Measurements from ENCODE around the gene TBC1D10B. TPM values are rescaled to one million over a fixed set of nuclear protein-coding genes. Genes with fewer than 3 reads are reported as not detected.

The TBC1D10B gene
- total RNA-seq, 1 donor from 2014 or later = 24.5 TPM

DNA sequence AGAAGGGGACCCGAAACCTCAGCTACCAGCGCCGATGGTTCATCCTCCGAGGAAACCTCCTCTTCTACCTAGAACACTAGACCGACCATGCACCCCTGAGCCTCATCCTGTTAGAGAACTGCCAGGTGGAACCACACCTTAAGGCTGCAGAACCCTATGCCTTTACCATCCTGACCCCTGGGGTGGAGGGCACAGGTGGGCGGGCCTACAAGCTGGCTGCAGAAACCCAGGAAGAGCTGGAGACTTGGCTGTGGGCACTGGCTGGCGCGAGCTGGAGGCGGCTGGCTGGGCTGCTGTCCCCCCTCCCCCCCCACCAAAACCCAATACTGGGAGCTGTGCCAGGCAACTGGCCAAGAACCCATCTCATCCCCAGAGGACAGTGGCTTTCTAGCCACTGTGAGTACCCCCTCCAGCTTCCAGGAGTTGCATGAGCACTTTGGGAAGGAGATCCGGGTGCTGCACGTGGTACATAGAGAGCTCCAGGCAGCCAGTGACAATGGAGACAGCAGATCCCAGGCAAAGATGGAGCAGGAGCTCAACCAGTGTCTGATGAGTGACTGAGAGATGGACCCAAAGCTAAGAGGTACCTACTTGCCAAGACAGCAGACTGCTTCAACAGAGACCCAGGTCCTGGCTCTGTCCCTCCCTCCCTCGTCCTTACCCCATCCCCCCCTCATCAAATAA is 13.8 kb downstream of the TBC1D10B start:
- Histone ChIP-seq H3K27me3 (ENCODE audit: control insufficient read depth in 3 of 3, insufficient read depth in 3 of 3, low read length in 3 of 3) (no peaks in the 10 kb centered on the region), H3K4me1 (ENCODE audit: control insufficient read depth in 3 of 3, insufficient read depth in 3 of 3, low read length in 3 of 3) (peaks cover 33 to 53% (median 38%) of the 10 kb centered on the region in 3 donors), H3K4me3 (ENCODE audit: low read length in 3 of 3) (peak overlapping the region in 2 of 3 donors; percentile 85 to 95), H3K27ac (ENCODE audit: low read depth, low read length) (peak overlapping the region; percentile 95), H3K36me3 (ENCODE audit: control insufficient read depth in 3 of 3, insufficient read depth in 3 of 3, low read length in 3 of 3) (peaks cover 38 to 49% (median 44%) of the 10 kb centered on the region in 3 donors), H3K9ac (ENCODE audit: low read depth in 1 of 3, low read length in 3 of 3) (peak overlapping the region; percentile 81 to 98 (median 96)), H3K9me3 (ENCODE audit: control insufficient read depth in 3 of 3, low read length in 3 of 3) (no peaks in the 10 kb centered on the region)

DNA sequence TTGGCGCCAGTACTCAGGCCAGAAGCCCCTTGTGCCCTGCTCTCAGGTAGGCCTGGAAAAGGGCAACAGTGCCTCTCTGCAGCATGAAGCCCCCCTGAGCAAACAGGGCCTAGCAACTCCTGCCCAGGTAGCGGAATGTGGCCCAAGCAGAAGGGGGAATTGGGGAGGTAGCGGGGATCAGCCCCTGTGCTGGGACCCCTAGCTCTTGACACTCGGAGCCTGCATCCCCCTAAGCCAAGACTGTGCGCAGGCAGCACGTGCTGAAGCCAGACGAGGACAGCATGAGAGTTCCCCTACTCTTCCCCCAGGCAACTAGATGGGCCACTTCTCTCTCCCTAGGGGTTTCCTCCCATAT is 14.4 kb downstream of the TBC1D10B start:
- H3K4me1 ChIP-seq (ENCODE audit: control insufficient read depth in 3 of 3, insufficient read depth in 3 of 3, low read length in 3 of 3) = peaks cover 37 to 59% (median 41%) of the 10 kb centered on the region in 3 donors
- H3K4me3 ChIP-seq (ENCODE audit: low read length in 3 of 3) = peak overlapping the region; percentile 85 to 95 (median 95)
- H3K27ac ChIP-seq (ENCODE audit: low read depth, low read length) = peak overlapping the region; percentile 95
- peaks cover 42 to 53% (median 44%) of the 10 kb centered on the region in 3 donors for H3K36me3 ChIP-seq (ENCODE audit: control insufficient read depth in 3 of 3, insufficient read depth in 3 of 3, low read length in 3 of 3)
- H3K27me3 ChIP-seq (ENCODE audit: control insufficient read depth in 3 of 3, insufficient read depth in 3 of 3, low read length in 3 of 3) = no peaks in the 10 kb centered on the region
- no peaks in the 10 kb centered on the region for H3K9me3 ChIP-seq (ENCODE audit: control insufficient read depth in 3 of 3, low read length in 3 of 3)
- peak overlapping the region; percentile 81 to 98 (median 96) for H3K9ac ChIP-seq (ENCODE audit: low read depth in 1 of 3, low read length in 3 of 3)

DNA sequence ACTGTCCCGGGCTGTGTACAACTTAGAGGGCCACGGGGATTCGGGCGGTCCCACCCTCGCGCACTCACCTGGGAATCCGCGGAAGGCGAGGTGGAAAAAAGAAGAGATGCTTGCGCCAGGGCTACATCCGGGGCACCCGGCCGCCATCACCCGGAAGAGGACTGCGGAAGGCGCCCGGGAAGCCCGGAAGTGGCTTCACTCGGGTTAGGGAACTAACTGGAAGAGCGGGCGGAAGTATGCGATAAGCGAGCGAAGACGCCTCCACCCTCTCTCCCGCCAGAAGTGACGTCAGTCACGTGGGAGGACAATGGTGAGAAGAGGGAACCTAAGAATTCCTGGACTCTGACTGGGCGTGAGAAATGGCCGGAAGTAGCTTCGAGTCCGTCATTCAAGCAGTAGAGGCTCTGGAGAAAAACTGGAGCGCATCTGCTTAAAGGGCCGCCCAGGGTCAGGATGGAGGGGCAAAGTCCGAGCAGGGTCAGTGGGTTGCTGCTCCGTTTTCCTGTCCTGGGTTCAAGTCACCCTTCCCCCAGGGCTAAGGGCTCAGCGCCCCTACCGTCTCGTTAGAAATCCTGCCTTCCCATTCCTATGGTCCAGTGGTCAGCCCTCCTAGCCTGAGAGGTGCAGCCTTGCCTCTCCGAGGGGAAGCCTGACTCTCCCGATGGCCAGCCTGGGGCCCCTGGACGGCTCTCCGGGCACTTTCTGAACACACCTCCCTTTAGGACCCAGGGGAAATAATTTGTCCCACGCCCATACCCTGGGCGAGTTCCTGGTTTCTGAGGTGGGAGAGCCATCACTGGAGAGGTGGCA is 14.9 kb downstream of the TBC1D10B start, which contains the start of gene CD2BP2:
Gene CD2BP2, minus strand, starts transcription at position 165 of the 810 bp plus-strand sequence. CDS start 627 bp downstream, outside the sequence.
- Histone ChIP-seq H3K36me3 (ENCODE audit: control insufficient read depth in 3 of 3, insufficient read depth in 3 of 3, low read length in 3 of 3) (peaks cover 48 to 53% (median 50%) of the 10 kb centered on the region in 3 donors), H3K4me1 (ENCODE audit: control insufficient read depth in 3 of 3, insufficient read depth in 3 of 3, low read length in 3 of 3) (peaks cover 37 to 62% (median 41%) of the 10 kb centered on the region in 3 donors), H3K9ac (ENCODE audit: low read depth in 1 of 3, low read length in 3 of 3) (peak within 1 kb of the TSS; percentile 92 to 98 (median 96)), H3K27ac (ENCODE audit: low read depth, low read length) (peak within 1 kb of the TSS; percentile 95), H3K9me3 (ENCODE audit: control insufficient read depth in 3 of 3, low read length in 3 of 3) (no peaks in the 10 kb centered on the region), H3K4me3 (ENCODE audit: low read length in 3 of 3) (peak within 1 kb of the TSS; percentile 85 to 95 (median 95)), H3K27me3 (ENCODE audit: control insufficient read depth in 3 of 3, insufficient read depth in 3 of 3, low read length in 3 of 3) (no peaks in the 10 kb centered on the region)

DNA sequence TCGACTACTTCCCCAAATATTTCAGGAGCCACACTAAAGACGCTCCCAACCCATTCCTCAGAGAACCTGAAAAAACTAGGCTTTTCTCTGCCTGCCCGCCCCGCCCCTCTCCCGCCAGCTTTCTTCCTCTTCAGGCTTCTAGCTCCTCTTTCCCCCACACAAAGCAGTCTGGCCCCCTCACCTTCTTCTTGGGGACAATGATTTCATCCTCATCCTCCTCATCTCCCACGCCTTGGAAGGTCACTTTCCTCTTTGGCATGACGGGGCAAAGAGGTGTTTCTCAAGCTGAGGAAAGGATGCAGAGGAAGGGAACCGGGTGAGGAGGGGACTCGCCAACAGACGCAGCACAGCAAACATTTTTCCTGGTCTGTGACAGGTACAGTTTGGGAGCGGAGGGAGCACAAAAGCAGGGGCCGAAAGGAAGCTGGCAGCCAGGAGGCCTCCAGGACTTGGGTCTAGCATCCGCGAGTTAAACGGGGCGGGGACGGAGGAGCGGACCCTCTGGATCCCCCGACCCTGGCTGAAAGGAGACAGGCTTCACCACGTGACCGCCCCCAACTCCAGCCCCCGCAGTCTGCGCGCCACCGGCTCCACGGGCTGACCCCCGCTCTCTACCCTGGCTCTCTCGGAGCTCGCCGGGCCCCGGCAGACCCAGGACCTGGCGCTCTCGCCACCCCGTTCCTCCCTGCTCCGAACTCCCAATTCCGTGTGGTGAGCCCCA is 15.7 kb downstream of the TBC1D10B start:
- Histone ChIP-seq H3K27me3 (ENCODE audit: control insufficient read depth in 3 of 3, insufficient read depth in 3 of 3, low read length in 3 of 3) (no peaks in the 10 kb centered on the region), H3K36me3 (ENCODE audit: control insufficient read depth in 3 of 3, insufficient read depth in 3 of 3, low read length in 3 of 3) (peaks cover 43 to 51% (median 49%) of the 10 kb centered on the region in 3 donors), H3K27ac (ENCODE audit: low read depth, low read length) (peak overlapping the region; percentile 95), H3K4me1 (ENCODE audit: control insufficient read depth in 3 of 3, insufficient read depth in 3 of 3, low read length in 3 of 3) (peaks cover 37 to 62% (median 41%) of the 10 kb centered on the region in 3 donors), H3K9me3 (ENCODE audit: control insufficient read depth in 3 of 3, low read length in 3 of 3) (no peaks in the 10 kb centered on the region), H3K9ac (ENCODE audit: low read depth in 1 of 3, low read length in 3 of 3) (peak overlapping the region; percentile 92 to 98 (median 96)), H3K4me3 (ENCODE audit: low read length in 3 of 3) (peak overlapping the region; percentile 85 to 95 (median 95))

DNA sequence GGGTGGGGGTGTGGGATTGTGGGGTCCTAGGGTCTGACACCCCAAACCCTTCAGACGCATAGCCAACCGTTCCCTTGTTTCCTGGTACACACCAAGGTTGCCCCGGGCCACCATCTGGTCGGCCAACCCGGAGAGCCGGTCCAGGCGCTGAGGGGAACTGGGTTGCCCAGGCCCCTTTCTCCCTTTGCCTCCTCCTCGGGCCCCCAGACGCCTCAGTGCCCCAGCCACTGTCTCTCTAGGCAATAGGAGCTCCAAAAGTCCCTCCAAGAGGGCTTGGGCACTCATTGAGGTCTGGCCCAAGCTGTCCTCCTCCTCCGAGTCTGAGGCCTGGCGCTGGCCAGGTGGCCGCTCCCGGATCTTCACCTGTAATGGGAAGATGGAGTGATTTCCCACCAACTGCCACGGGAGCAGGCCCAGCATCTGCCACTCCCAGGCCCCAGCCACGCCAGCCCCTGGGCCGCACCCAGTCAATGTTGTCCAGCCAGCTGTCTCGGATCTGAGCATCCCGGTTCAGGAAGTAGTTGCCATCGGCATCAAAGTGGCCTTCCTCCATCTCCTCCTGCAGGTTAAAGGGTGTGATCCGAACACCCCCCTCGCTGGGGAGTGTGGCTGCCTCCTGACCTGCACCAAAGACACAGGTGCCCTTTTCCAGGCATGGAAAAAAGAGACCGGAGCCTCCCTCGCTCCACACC is 16.7 kb downstream of the TBC1D10B start:
- H3K27ac ChIP-seq (ENCODE audit: low read depth, low read length) = peak overlapping the region; percentile 95
- peak overlapping the region in 2 of 3 donors; percentile 29 to 95 for H3K4me3 ChIP-seq (ENCODE audit: low read length in 3 of 3)
- H3K9me3 ChIP-seq (ENCODE audit: control insufficient read depth in 3 of 3, low read length in 3 of 3) = no peaks in the 10 kb centered on the region
- H3K36me3 ChIP-seq (ENCODE audit: control insufficient read depth in 3 of 3, insufficient read depth in 3 of 3, low read length in 3 of 3) = peaks cover 33 to 41% (median 41%) of the 10 kb centered on the region in 3 donors
- H3K9ac ChIP-seq (ENCODE audit: low read depth in 1 of 3, low read length in 3 of 3) = peak overlapping the region in 2 of 3 donors; percentile 36 to 96
- H3K4me1 ChIP-seq (ENCODE audit: control insufficient read depth in 3 of 3, insufficient read depth in 3 of 3, low read length in 3 of 3) = peaks cover 37 to 62% (median 41%) of the 10 kb centered on the region in 3 donors
- no peaks in the 10 kb centered on the region for H3K27me3 ChIP-seq (ENCODE audit: control insufficient read depth in 3 of 3, insufficient read depth in 3 of 3, low read length in 3 of 3)

DNA sequence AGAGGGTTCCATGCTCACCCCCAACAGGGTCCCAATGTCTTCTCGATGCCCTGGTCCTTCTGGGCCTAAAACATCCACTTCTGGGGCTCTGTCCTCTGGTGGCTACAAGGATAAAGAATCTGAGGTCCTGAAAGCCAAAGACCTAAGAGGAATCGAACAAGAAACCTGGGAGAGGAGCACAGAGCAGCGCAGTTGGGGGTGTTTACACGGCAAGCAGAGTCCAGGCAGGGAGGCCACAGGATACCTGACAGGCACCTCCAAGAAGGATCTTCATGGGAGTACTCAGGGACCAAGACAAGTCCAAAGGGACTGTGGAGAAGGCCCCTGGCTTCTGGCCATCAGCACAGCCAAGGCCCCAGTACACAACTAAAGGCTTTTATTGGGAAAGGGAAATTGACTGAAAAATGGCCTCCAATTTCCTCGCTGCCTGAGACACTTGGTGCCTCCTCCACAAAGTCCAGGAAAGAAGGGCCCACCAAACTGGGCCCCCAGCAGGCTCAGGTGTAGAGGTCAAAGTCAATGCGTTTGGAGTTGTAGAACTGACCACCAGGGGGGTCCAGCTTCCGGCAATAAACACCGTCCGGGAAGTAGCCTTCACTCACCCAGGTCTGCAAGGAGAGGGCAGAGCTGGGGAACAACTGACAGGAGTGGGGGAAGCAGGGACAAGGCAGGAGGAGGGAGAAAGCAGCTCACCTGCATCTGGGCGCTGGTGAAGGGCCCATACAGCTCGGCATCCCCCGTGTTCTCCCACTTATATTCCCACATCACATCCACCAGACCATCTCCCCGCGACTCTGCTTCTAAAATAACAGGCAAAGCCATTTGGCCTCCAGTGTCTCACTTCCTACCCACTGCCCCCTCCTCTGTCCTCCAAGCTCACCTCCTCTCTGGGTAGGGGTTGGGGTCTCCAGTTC is 17.5 kb downstream of the TBC1D10B start:
- Histone ChIP-seq H3K9ac (ENCODE audit: low read depth in 1 of 3, low read length in 3 of 3) (peak overlapping the region in 1 of 3 donors; percentile 36), H3K4me3 (ENCODE audit: low read length in 3 of 3) (peak overlapping the region in 2 of 3 donors; percentile 7 to 13), H3K27ac (ENCODE audit: low read depth, low read length) (peak overlapping the region; percentile 51), H3K4me1 (ENCODE audit: control insufficient read depth in 3 of 3, insufficient read depth in 3 of 3, low read length in 3 of 3) (peaks cover 37 to 62% (median 41%) of the 10 kb centered on the region in 3 donors), H3K9me3 (ENCODE audit: control insufficient read depth in 3 of 3, low read length in 3 of 3) (no peaks in the 10 kb centered on the region), H3K36me3 (ENCODE audit: control insufficient read depth in 3 of 3, insufficient read depth in 3 of 3, low read length in 3 of 3) (peaks cover 27 to 35% (median 33%) of the 10 kb centered on the region in 3 donors), H3K27me3 (ENCODE audit: control insufficient read depth in 3 of 3, insufficient read depth in 3 of 3, low read length in 3 of 3) (no peaks in the 10 kb centered on the region)

DNA sequence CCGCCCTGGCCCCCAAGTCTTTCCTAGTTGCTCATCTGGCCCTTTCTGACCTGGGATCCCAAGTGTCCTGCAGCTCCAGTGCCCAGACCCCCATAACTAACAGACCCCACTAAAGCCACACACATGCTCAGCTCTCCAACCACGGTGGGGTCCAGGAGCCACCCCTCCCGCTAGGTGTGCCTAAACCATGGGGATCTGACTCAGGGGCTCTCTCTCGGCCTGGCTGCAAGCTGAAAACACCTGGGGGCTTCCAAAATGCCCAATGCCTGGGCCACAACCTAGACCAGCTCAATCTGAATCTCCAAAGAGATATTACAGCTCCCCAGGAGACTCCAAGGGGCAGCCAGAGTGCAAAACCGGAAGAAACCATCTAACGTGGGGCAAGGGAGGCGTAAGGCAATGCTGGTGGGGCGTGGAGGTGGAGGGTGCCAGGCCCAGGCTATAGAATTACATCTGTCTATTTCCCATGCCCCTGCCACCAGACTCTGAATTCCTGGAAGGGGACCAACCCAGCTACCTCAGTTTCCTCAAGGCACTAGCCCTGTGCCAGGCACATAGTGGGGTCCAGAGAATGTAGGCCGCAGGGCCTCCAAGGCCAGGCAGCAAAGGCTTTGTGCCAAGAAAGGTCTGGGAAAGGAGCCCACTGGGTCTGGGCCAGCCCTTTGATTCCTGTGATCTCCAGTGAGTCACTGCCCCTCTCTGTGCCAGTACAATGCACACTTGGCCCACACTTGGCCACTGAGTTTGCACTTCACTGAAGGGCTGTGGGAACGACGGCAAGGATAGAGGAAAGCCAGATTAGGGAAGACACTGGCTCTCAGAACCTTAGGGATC is 18.5 kb downstream of the TBC1D10B start:
- no peaks in the 10 kb centered on the region for H3K27me3 ChIP-seq (ENCODE audit: control insufficient read depth in 3 of 3, insufficient read depth in 3 of 3, low read length in 3 of 3)
- peaks cover 22 to 29% (median 27%) of the 10 kb centered on the region in 3 donors for H3K36me3 ChIP-seq (ENCODE audit: control insufficient read depth in 3 of 3, insufficient read depth in 3 of 3, low read length in 3 of 3)
- H3K4me3 ChIP-seq (ENCODE audit: low read length in 3 of 3) = peak overlapping the region in 2 of 3 donors; percentile 7 to 13
- H3K9me3 ChIP-seq (ENCODE audit: control insufficient read depth in 3 of 3, low read length in 3 of 3) = no peaks in the 10 kb centered on the region
- H3K4me1 ChIP-seq (ENCODE audit: control insufficient read depth in 3 of 3, insufficient read depth in 3 of 3, low read length in 3 of 3) = peaks cover 37 to 59% (median 41%) of the 10 kb centered on the region in 3 donors
- H3K9ac ChIP-seq (ENCODE audit: low read depth in 1 of 3, low read length in 3 of 3) = peak overlapping the region; percentile 11 to 69 (median 57)
- peak overlapping the region; percentile 51 for H3K27ac ChIP-seq (ENCODE audit: low read depth, low read length)

DNA sequence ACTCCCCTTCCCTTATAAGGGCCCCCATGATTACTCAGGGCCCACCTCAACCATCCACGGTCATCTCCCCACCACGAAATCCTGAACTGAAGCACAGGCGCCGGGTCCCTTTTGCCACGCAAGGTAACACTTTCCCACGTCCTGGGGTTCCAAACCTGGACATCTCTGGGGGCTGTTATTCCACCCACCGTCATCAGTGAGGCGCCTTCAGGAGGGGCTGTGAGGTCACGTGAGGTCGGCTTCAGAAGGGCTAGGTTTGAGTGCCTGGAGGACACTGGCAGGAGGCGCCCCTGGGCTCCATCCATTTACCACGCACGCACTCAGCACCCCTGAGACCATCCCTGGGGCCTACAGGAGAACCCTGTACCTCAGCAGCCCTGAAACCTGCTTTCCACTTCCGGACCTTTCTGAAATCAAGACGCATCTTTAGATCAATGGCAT is 19.3 kb downstream of the TBC1D10B start:
- Histone ChIP-seq H3K27me3 (ENCODE audit: control insufficient read depth in 3 of 3, insufficient read depth in 3 of 3, low read length in 3 of 3) (no peaks in the 10 kb centered on the region), H3K4me3 (ENCODE audit: low read length in 3 of 3) (no peak overlapping the region), H3K9me3 (ENCODE audit: control insufficient read depth in 3 of 3, low read length in 3 of 3) (no peaks in the 10 kb centered on the region), H3K9ac (ENCODE audit: low read depth in 1 of 3, low read length in 3 of 3) (peak overlapping the region in 1 of 3 donors; percentile 11), H3K36me3 (ENCODE audit: control insufficient read depth in 3 of 3, insufficient read depth in 3 of 3, low read length in 3 of 3) (peaks cover 22 to 29% (median 27%) of the 10 kb centered on the region in 3 donors), H3K27ac (ENCODE audit: low read depth, low read length) (peak overlapping the region; percentile 51), H3K4me1 (ENCODE audit: control insufficient read depth in 3 of 3, insufficient read depth in 3 of 3, low read length in 3 of 3) (peaks cover 33 to 51% (median 36%) of the 10 kb centered on the region in 3 donors)
